Neuronal stem cell (in vitro differentiated cells): Measurements from ENCODE around the gene ZP1.
A peak's percentile ranks its signal among the peaks of the same experiment; 100 is the strongest.

ENCODE experiments used
- DNase-seq: peaks from one replicate; pipeline ENCODE4 v3.0.0-alpha.2; 2013; ENCODE audit warnings: low spot score
- H2AFZ ChIP-seq: one replicate; pipeline ENCODE4 v1.6.1; 2013; ENCODE audit warnings: mild to moderate bottlenecking, low read length, inconsistent platforms
- H2AK5ac ChIP-seq: 2 replicates; pipeline ENCODE4 v1.6.1; 2013; ENCODE audit warnings: low read depth, mild to moderate bottlenecking, inconsistent platforms, low read length, moderate library complexity, mixed read lengths
- H2BK120ac ChIP-seq: 2 replicates; pipeline ENCODE4 v1.6.1; 2013; ENCODE audit warnings: low read depth, mild to moderate bottlenecking, inconsistent platforms, low read length, moderate library complexity, mixed read lengths
- H2BK12ac ChIP-seq: one replicate; pipeline ENCODE4 v1.6.1; 2013; ENCODE audit warnings: low read length, inconsistent platforms
- H2BK15ac ChIP-seq: 2 replicates; pipeline ENCODE4 v1.6.1; 2013; ENCODE audit warnings: mild to moderate bottlenecking, low read length, inconsistent platforms, mixed read lengths
- H2BK5ac ChIP-seq: one replicate; pipeline ENCODE4 v1.6.1; 2013; ENCODE audit warnings: inconsistent platforms, mild to moderate bottlenecking, low read length, moderate library complexity
- H3K14ac ChIP-seq: one replicate; pipeline ENCODE4 v1.6.1; 2013; ENCODE audit warnings: low read length, inconsistent platforms
- H3K18ac ChIP-seq: 2 replicates; pipeline ENCODE4 v1.6.1; 2013; ENCODE audit warnings: low read length, inconsistent platforms
- H3K23ac ChIP-seq: 2 replicates; pipeline ENCODE4 v1.6.1; 2013; ENCODE audit warnings: low read depth, mild to moderate bottlenecking, mixed read lengths, low read length, inconsistent platforms; ENCODE audit not compliant: poor library complexity
- H3K27ac ChIP-seq: replicated peaks from 3 replicates; pipeline ENCODE4 v1.5.1; 2013; ENCODE audit warnings: low read length, inconsistent platforms
- H3K27me3 ChIP-seq, 3 experiments: 2 replicates each; pipeline ENCODE4 v1.6.1; 2013; ENCODE audit warnings: low read length in 3 of 3, mild to moderate bottlenecking in 2 of 3, inconsistent platforms in 1 of 3, low read depth in 1 of 3, mixed read lengths in 1 of 3, moderate library complexity in 1 of 3; ENCODE audit not compliant: control insufficient read depth in 3 of 3, insufficient read depth in 3 of 3
- H3K36me3 ChIP-seq, 2 donors: replicated peaks in 1 of 2; 2 replicates each; pipeline ENCODE4 v1.6.1; 2013; ENCODE audit warnings: low read length in 2 of 2; ENCODE audit not compliant: control insufficient read depth in 2 of 2, insufficient read depth in 2 of 2
- H3K4ac ChIP-seq: 2 replicates; pipeline ENCODE4 v1.6.1; 2013; ENCODE audit warnings: inconsistent platforms, mild to moderate bottlenecking, low read length, moderate library complexity
- H3K4me1 ChIP-seq, 2 donors: 1 replicate in 1 of 2; 2 replicates in 1 of 2; pipeline ENCODE4 v1.6.1; 2013; ENCODE audit warnings: low read length in 2 of 2, low read depth in 1 of 2; ENCODE audit not compliant: control insufficient read depth in 2 of 2, insufficient read depth in 1 of 2
- H3K4me2 ChIP-seq: one replicate; pipeline ENCODE4 v1.6.1; 2013; ENCODE audit warnings: mild to moderate bottlenecking, low read length, inconsistent platforms; ENCODE audit not compliant: insufficient read depth, poor library complexity, severe bottlenecking
- H3K4me3 ChIP-seq, 2 donors: 2 replicates each; pipeline ENCODE4 v1.5.1; 2013; ENCODE audit warnings: low read length in 2 of 2, mild to moderate bottlenecking in 2 of 2, inconsistent platforms in 1 of 2, moderate library complexity in 1 of 2
- H3K79me1 ChIP-seq: one replicate; pipeline ENCODE4 v1.6.1; 2013; ENCODE audit warnings: low read depth, mild to moderate bottlenecking, inconsistent platforms, low read length, moderate library complexity
- H3K9ac ChIP-seq: one replicate; pipeline ENCODE4 v1.6.1; 2013; ENCODE audit warnings: mild to moderate bottlenecking, low read depth, low read length, inconsistent platforms; ENCODE audit not compliant: poor library complexity
- H3K9me3 ChIP-seq, 2 donors: replicated peaks in 1 of 2; 2 replicates each; pipeline versions ENCODE3 to v1.6.1; 2013; ENCODE audit warnings: low read length in 2 of 2, mild to moderate bottlenecking in 2 of 2, inconsistent platforms in 1 of 2, low read depth in 1 of 2, mixed read lengths in 1 of 2, moderate library complexity in 1 of 2; ENCODE audit not compliant: control insufficient read depth in 2 of 2, insufficient read depth in 1 of 2
- H4K8ac ChIP-seq: one replicate; pipeline ENCODE4 v1.6.1; 2013; ENCODE audit warnings: low read depth, mild to moderate bottlenecking, inconsistent platforms, low read length, moderate library complexity
- H4K91ac ChIP-seq: one replicate; pipeline ENCODE4 v1.6.1; 2013; ENCODE audit warnings: low read length, low read depth, mild to moderate bottlenecking, inconsistent platforms; ENCODE audit not compliant: poor library complexity
- WGBS, 2 donors: extraction: QIAGEN DNeasy Blood & Tissue Kit; methylation state at CpG; one replicate each; pipeline ENCODE4 v1.1.7; 2013; ENCODE audit warnings: missing lambda C conversion rate in 2 of 2, mixed read lengths in 1 of 2; ENCODE audit not compliant: insufficient read length in 2 of 2, insufficient replicate concordance in 1 of 2; ENCODE audit errors: extremely low coverage in 2 of 2; 5-methylcytosine and 5-hydroxymethylcytosine counted together

Gene ZP1

DNA sequence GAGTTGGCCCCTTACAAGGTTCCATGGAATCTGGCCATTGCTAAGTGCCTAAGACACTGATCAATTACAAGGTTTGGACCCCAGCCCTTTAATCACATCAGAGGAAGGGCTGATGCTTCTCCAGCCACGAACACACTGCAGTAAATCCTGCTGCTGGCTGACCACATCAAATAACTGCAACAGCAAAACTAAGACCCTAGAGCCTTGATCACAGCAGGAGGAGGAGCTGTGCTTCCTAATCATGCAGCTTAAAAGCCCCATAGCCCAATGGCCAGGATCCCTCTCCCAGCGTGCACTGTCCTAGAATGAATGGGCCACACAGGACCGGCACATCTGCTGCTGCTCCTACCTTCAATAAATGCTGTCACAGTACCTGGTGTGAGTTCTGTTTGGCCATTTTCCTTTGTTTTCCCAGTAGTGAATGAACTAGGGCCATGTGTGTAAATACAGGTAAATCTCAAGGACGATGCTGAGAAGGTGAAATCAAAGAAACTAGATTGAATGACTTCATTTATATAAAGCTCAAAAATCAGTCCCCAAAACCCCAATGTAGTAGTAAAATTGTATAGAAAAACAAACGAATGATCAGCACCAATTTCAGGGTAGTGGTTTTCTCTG is 12.7 kb downstream of the ZP1 start:
- no peak overlapping the region for H4K91ac ChIP-seq
- H2BK120ac ChIP-seq, result no peak overlapping the region
- no CpG with 5 or more reads among the region's 5 CpGs for WGBS, 2 donors
- H2AK5ac ChIP-seq, result no peak overlapping the region
- no peak overlapping the region for H2AFZ ChIP-seq
- H3K27ac ChIP-seq, result no peak overlapping the region
- H3K14ac ChIP-seq, result no peak overlapping the region
- H4K8ac ChIP-seq, result no peak overlapping the region
- H3K4me3 ChIP-seq, result no peak overlapping the region
- no peaks in the 10 kb centered on the region for H3K79me1 ChIP-seq
- H3K4me1 ChIP-seq, result peaks cover 0 to 6% of the 10 kb centered on the region in 2 donors
- no peak overlapping the region for H2BK5ac ChIP-seq
- H3K23ac ChIP-seq, result no peak overlapping the region
- no peak for DNase-seq
- H3K36me3 ChIP-seq, result peaks cover 8 to 16% of the 10 kb centered on the region in 2 donors
- H2BK12ac ChIP-seq, result no peak overlapping the region
- H3K4ac ChIP-seq, result no peak overlapping the region
- H3K27me3 ChIP-seq, result no peaks in the 10 kb centered on the region
- no peak overlapping the region for H3K18ac ChIP-seq
- no peaks in the 10 kb centered on the region for H3K9me3 ChIP-seq
- H3K4me2 ChIP-seq, result no peak overlapping the region
- no peak overlapping the region for H2BK15ac ChIP-seq
- no peak overlapping the region for H3K9ac ChIP-seq

GRCh38 chr11:60880643-60881282 is 13.4 kb downstream of the ZP1 start:
- Histone ChIP-seq H4K91ac (no peak overlapping the region), H3K18ac (no peak overlapping the region), H3K23ac (no peak overlapping the region), H2BK5ac (no peak overlapping the region), H3K4ac (no peak overlapping the region), H3K4me3 (no peak overlapping the region), H3K9me3 (no peaks in the 10 kb centered on the region), H2BK120ac (no peak overlapping the region), H3K27me3 (no peaks in the 10 kb centered on the region), H2BK15ac (no peak overlapping the region), H3K4me2 (no peak overlapping the region), H4K8ac (no peak overlapping the region), H3K9ac (no peak overlapping the region), H3K27ac (no peak overlapping the region), H3K14ac (no peak overlapping the region), H3K79me1 (no peaks in the 10 kb centered on the region), H3K4me1 (peaks cover 0 to 6% of the 10 kb centered on the region in 2 donors), H2AK5ac (no peak overlapping the region), H2AFZ (no peak overlapping the region), H3K36me3 (peaks cover 5 to 16% of the 10 kb centered on the region in 2 donors), H2BK12ac (no peak overlapping the region)
- no peak for DNase-seq
- WGBS, 2 donors, result no CpG with 5 or more reads among the region's 8 CpGs

DNA sequence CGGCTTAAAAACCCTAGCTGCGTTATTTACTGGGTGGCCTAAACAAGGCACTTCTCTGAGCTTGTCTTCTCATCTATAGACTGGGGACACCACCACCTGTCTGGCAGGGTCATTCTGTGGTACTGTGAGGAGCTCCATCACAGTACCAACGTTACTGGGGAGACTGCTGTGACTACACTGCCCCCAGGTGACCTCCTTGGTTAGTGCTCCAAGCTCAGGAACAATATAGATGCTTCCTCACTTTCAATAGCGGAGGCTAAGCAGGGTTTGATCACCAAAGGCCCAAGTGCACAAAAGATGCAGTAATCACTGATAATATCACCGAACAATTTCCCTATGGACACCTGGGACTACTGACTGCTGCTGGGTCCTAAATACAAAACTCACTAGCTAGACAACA is 20.2 kb downstream of the ZP1 start:
- H3K14ac ChIP-seq, result no peak overlapping the region
- no peak overlapping the region for H2AK5ac ChIP-seq
- no peak overlapping the region for H2BK5ac ChIP-seq
- peak; percentile 24 for DNase-seq
- H3K79me1 ChIP-seq, result no peaks in the 10 kb centered on the region
- H3K4me1 ChIP-seq, result no peaks in the 10 kb centered on the region
- H3K27me3 ChIP-seq, result no peaks in the 10 kb centered on the region
- no peak overlapping the region for H2AFZ ChIP-seq
- no CpG with 5 or more reads among the region's 5 CpGs for WGBS, 2 donors
- no peaks in the 10 kb centered on the region for H3K9me3 ChIP-seq
- H3K18ac ChIP-seq, result no peak overlapping the region
- H2BK15ac ChIP-seq, result no peak overlapping the region
- no peak overlapping the region for H3K23ac ChIP-seq
- H2BK120ac ChIP-seq, result no peak overlapping the region
- H2BK12ac ChIP-seq, result no peak overlapping the region
- H3K27ac ChIP-seq, result no peak overlapping the region
- H3K4ac ChIP-seq, result no peak overlapping the region
- no peak overlapping the region for H3K4me2 ChIP-seq
- H3K9ac ChIP-seq, result no peak overlapping the region
- H3K36me3 ChIP-seq, result peaks cover 10 to 31% of the 10 kb centered on the region in 2 donors
- H4K8ac ChIP-seq, result no peak overlapping the region
- no peak overlapping the region for H3K4me3 ChIP-seq
- H4K91ac ChIP-seq, result no peak overlapping the region

GRCh38 chr11:60889869-60890311 is 22.5 kb downstream of the ZP1 start:
- no peak overlapping the region for H2AFZ ChIP-seq
- no peak overlapping the region for H2AK5ac ChIP-seq
- no peaks in the 10 kb centered on the region for H3K4me1 ChIP-seq
- H3K4me2 ChIP-seq, result no peak overlapping the region
- no peak overlapping the region for H4K8ac ChIP-seq
- no peaks in the 10 kb centered on the region for H3K9me3 ChIP-seq
- H2BK15ac ChIP-seq, result no peak overlapping the region
- H2BK120ac ChIP-seq, result no peak overlapping the region
- peak overlapping the region in 1 of 2 donors; percentile 41 for H3K4me3 ChIP-seq
- H3K18ac ChIP-seq, result no peak overlapping the region
- no peak overlapping the region for H2BK12ac ChIP-seq
- no peak overlapping the region for H2BK5ac ChIP-seq
- no peak for DNase-seq
- no peak overlapping the region for H3K23ac ChIP-seq
- H3K79me1 ChIP-seq, result no peaks in the 10 kb centered on the region
- no peaks in the 10 kb centered on the region for H3K27me3 ChIP-seq
- H3K27ac ChIP-seq, result no peak overlapping the region
- H4K91ac ChIP-seq, result no peak overlapping the region
- no peak overlapping the region for H3K4ac ChIP-seq
- H3K36me3 ChIP-seq, result peaks cover 18 to 53% of the 10 kb centered on the region in 2 donors
- H3K14ac ChIP-seq, result peak overlapping the region; percentile 47
- no CpG with 5 or more reads among the region's 6 CpGs for WGBS, 2 donors
- H3K9ac ChIP-seq, result no peak overlapping the region
